LNCaP clone FGC (cell line): ENCODE results near the gene CCDC106.

Source experiments
- DNase-seq: peaks from one replicate; pipeline ENCODE4 v3.0.0-alpha.2; 2011; ENCODE audit warnings: low read depth
- H3K4me3 ChIP-seq: 2 replicates; pipeline ENCODE4 v1.5.1; 2011; ENCODE audit warnings: mild to moderate bottlenecking, low read depth, low read length, control low read depth
- CTCF ChIP-seq: IDR thresholded peaks from 2 replicates; pipeline ENCODE4 v1.5.1; 2012; ENCODE audit warnings: mild to moderate bottlenecking; ENCODE audit not compliant: control insufficient read depth, insufficient read depth; ENCODE audit errors: extremely low read depth

Gene CCDC106

GRCh38 chr19:55606817-55607216 lies 41.2 kb upstream of the CCDC106 start:
- H3K4me3 ChIP-seq: peak overlapping the region; percentile 96
- no peak for TF ChIP-seq CTCF
- DNase-seq: no peak

GRCh38 chr19:55609326-55609725 lies 38.7 kb upstream of the CCDC106 start:
- H3K4me3 ChIP-seq: no peak overlapping the region
- no peak for TF ChIP-seq CTCF
- DNase-seq: no peak

GRCh38 chr19:55611300-55611982 lies 36.6 kb upstream of the CCDC106 start:
- DNase-seq: no peak
- TF ChIP-seq CTCF: no peak
- no peak overlapping the region for H3K4me3 ChIP-seq

- TF ChIP-seq CTCF: no peak
- no peak for DNase-seq
- H3K4me3 ChIP-seq: no peak overlapping the region
These were observed 35.9 kb upstream of the CCDC106 start for GRCh38 chr19:55611983-55612645.

GRCh38 chr19:55613396-55613795 lies 34.6 kb upstream of the CCDC106 start:
- no peak overlapping the region for H3K4me3 ChIP-seq
- no peak for DNase-seq
- TF ChIP-seq CTCF: no peak

- no peak for DNase-seq
- H3K4me3 ChIP-seq: no peak overlapping the region
- no peak for TF ChIP-seq CTCF
These were observed 33.9 kb upstream of the CCDC106 start for GRCh38 chr19:55613930-55614710.
